ENCODE measurements around the gene AKAP12.

AKAP12 gene

DNA sequence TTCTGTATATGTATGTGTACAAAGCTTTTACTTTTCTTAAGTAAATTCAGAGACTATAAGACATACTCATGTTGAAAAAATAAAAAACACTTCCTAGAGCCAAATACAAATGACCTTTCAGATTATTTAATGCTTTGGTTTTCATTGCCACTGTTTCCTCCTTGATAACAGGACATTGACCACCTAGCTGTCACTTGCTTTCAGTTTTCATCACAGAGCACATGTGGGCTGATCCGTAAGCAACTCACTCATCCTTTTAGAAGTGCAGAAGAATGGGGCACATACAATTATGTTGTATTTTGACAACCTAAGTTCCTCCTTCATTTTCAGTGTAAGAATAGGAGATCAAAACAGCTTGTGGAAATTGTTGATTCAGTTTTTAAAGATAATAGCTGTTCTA lies 145.4 kb downstream of the AKAP12 start:
- no peak for DNase-seq

DNA sequence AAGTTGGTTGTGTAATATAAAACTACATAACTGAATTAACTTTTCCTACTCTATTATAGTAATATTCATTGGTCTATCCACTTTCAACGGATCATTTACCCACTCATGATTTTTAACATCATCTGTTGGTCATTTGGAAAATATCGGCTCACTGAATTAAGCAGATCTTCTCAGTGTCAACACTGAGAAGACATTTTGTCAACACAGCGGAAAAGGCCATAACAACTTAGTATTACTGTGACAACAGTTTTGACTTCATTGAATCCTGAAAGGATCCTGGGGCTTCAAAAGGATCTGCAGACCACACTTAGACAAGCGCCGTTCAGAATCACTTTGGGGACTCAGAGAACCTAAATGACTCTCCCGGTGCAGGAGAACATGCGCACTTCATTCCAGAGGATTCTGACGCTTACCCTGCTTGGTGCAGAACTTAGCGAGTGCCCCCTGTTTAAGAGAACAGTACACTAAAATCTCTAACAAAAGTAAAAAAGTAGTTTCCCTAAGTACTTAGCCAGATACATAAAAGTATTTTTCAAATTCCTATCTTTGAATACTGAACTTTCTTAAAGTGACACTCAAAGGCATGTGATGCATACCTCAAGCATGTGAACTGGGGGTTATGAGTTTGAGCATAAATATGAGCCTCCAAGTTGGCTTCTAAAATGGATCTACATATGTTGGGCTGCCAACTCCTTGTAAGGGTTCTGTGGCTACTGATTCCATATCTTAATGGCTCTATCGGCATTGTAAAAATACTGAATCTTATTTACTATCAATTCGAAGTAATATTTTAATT lies 147.6 kb downstream of the AKAP12 start:
- DNase-seq = no peak

GRCh38 chr6:151388236-151388635 lies 148.5 kb downstream of the AKAP12 start:
- no peak for DNase-seq

DNA sequence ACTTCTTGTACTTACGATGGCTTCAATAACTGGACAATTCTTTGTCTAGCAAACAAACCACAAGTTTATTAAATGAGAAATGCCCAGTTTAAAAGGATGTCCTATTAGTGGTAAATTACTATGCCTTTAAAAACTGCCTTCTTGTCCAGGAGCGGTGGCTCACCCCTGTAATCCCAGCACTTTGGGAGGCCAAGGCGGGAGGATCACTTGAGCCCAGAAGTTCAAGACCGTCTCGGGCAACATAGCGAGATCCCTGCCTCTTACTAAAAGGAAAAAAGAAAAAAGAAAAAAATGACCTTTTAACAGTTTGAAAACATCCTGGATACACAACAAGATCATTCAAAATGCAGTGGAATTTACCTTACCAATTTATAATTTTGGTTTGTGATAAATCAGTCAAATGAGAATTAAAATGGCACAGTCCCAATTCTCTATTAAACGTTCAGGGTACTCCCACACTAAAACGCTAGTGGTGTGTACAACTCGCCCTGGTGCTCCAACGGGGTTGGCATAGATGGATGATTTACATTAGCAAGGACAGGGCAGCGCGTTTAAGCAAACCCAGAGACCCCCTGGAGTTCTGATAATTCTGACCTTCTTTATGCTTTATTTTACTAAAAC lies 149.3 kb downstream of the AKAP12 start:
- DNase-seq = peak in 1 of 2 experiments; percentile 17

GRCh38 chr6:151389618-151390275 lies 150.0 kb downstream of the AKAP12 start:
- DNase-seq = peak in 1 of 2 experiments; percentile 19

DNA sequence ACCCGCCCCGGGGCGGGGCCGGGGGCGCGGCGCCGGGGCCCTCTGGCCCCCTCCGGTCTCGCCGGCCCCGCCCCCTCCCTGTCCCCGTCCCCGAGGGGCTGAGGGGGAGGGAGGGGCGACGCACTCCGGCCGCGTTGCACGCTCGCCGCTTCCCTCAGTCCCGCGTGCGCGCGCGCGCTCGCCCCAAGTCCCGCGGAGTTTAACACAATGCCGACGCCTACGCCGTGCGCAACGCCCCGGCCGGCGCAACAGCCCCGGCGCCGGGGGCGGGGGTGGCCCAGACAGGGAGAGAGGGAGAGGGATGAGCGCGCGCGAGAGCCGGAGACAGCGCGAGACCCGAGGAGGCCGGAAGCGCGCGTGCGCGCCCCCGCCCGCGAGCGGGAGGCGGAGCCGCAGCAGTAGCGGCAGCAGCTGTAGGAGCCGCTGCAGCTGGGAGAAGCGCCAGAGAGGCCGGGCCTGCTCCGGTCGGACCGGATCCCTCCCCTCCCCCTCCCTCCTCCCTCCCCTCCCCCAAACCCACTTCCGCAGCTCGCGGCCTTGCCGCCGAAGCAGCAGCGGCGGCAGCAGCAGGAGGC lies 150.6 kb downstream of the AKAP12 start:
- DNase-seq = peak; percentile 97 to 98

DNA sequence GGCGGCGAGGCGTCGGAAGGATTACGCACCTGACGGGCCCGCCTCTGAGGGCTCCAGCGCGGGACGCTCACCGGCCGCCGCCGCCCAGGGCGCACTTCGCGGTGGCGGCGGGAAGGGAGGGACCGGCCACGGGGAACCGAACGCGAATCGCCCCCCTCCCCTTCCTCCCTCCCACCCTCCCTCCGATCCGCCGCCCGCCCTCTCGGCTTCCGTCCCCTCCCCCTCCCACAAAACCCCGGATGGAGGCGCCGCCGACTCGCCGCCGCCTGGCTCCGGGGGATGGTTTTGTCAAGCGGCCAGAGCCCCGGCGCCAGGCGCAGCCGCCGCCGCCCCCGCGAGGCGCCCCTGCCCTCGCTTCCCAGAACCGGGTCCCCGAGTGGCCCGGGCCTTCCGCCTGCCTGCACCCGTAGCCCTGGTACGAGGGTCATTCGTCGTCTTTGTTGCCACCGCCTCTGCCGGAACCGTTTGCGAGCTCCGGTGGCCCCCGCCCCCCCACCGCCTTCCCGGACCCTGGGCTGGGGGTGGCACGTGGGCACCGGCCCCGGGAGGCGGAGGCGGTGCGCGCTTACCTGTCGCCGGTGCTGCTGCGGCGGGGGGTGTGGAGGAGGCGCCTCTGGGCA lies 151.2 kb downstream of the AKAP12 start:
- peak; percentile 79 for DNase-seq

GRCh38 chr6:151391471-151392413 lies 152.0 kb downstream of the AKAP12 start, which contains the start of gene ZBTB2:
ZBTB2 (minus strand) TSS chr6:151391559; CDS start chr6:151373637, 17,922 bp downstream.
- peak; percentile 44 to 49 for DNase-seq

DNA sequence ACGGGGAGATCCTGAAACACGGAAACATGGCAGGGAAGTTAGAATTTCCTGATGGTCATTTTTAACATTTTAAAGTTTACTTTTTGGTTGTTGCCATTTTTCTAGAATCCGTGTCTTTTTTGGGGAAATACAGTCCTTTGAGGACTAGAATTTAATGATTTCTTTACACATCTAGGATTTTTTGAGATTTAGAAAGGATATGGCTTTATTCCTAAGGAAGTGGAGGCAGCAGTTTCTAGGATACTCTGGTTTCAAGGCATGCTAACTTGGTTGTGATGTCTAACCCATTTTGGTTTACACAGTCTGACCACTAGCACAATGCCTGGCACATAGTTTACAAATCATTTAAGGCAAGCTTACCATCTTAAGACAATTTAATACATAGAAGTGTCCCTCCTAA lies 152.7 kb downstream of the AKAP12 start:
- no peak for DNase-seq

GRCh38 chr6:151393410-151393809 lies 153.6 kb downstream of the AKAP12 start:
- DNase-seq = no peak

GRCh38 chr6:151399679-151400078 lies 159.9 kb downstream of the AKAP12 start:
- DNase-seq = no peak

DNA sequence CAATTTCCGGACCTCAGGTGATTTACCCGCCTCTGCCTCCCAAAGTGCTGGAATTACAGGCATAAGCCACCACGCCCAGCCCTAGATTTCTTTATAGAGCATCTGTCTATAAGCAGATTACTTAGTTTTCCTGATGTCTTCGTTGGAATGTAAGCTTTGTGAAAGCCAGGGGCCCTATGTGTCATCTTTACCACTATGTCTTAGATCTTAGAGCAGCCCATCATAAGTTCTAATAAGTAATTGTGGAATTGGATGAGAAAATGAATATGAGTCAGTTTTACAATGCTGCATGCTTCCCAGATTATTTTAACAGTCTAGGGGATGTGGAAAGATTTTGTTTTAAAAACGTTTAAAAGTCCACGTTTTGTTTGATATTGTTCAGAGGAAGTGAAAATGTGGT lies 160.7 kb downstream of the AKAP12 start:
- DNase-seq = no peak

DNA sequence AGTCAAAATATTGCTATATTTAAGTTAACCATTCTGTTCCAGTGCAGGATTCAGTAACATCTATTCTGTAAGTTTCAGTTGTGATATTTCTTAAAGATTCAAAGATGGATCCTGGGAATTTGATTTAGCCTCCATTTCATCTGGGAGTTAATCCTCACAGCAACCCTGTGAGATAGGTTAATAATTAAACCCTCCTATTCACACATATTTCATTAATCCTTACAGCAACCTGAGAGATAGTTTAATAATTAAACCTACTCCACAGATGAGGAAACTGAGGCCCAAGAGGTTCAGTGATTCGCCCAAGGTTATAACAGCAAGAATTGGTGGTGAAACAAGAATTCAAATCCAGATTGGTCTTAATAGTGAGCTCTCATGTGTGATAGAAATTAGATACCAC lies 162.5 kb downstream of the AKAP12 start:
- no peak for DNase-seq

GRCh38 chr6:151403919-151404308 lies 164.1 kb downstream of the AKAP12 start:
- DNase-seq = no peak
